Spleen (tissue), 11 donors: Measurements from ENCODE around the gene ATG4C. TPM values are rescaled to one million over a fixed set of nuclear protein-coding genes. Genes with fewer than 3 reads are reported as not detected.

Source experiments
- DNase-seq: peaks from one replicate; pipeline ENCODE4 v3.0.0-alpha.2; 2020
- H3K27ac ChIP-seq, 8 donors: fragments of 200-600 bp; sonication (generic) in 7 of 8; 1 replicate in 4 of 8; 2 replicates in 4 of 8; pipeline versions ENCODE4 v1.5.0 to v1.8.0; 2016 to 2021; ENCODE audit warnings: inconsistent platforms in 4 of 8, mild to moderate bottlenecking in 4 of 8, moderate library complexity in 1 of 8
- H3K27me3 ChIP-seq, 7 donors: fragments of 200-600 bp; sonication (generic) in 6 of 7; replicated peaks in 1 of 7; 1 replicate in 4 of 7; 2 replicates in 3 of 7; pipeline versions ENCODE4 v1.5.0 to v1.8.0; 2016 to 2021; ENCODE audit warnings: inconsistent platforms in 3 of 7, mild to moderate bottlenecking in 1 of 7
- H3K36me3 ChIP-seq, 6 donors: fragments of 200-600 bp; sonication (generic) in 5 of 6; 1 replicate in 4 of 6; 2 replicates in 2 of 6; pipeline versions ENCODE4 v1.5.0 to v1.8.0; 2016 to 2021; ENCODE audit warnings: inconsistent platforms in 2 of 6
- H3K4me1 ChIP-seq, 6 donors: fragments of 200-600 bp; sonication (generic) in 5 of 6; 1 replicate in 3 of 6; 2 replicates in 3 of 6; pipeline versions ENCODE4 v1.5.0 to v1.8.0; 2016 to 2021; ENCODE audit warnings: inconsistent platforms in 3 of 6
- H3K4me3 ChIP-seq, 8 donors: fragments of 200-600 bp; sonication (generic) in 7 of 8; 1 replicate in 4 of 8; 2 replicates in 4 of 8; pipeline versions ENCODE4 v1.5.0 to v1.8.0; 2016 to 2021; ENCODE audit warnings: inconsistent platforms in 4 of 8, mild to moderate bottlenecking in 4 of 8, moderate library complexity in 2 of 8
- H3K9me3 ChIP-seq, 8 donors: fragments of 200-600 bp; sonication (generic) in 7 of 8; 1 replicate in 4 of 8; 2 replicates in 4 of 8; pipeline versions ENCODE4 v1.5.0 to v1.8.0; 2016 to 2021; ENCODE audit warnings: inconsistent platforms in 4 of 8
- CTCF ChIP-seq, 11 experiments: fragments of 200-600 bp in 7 of 11; fragments of 450-650 bp in 4 of 11; sonication (generic) in 4 of 11; IDR thresholded peaks in 8 of 11; conservative IDR thresholded peaks in 3 of 11; 1 replicate in 7 of 11; 2 replicates in 4 of 11; pipeline versions ENCODE4 v1.4.0 to v1.8.0; 2016 to 2021; ENCODE audit warnings: antibody characterized with exemption in 11 of 11, inconsistent platforms in 4 of 11, mild to moderate bottlenecking in 1 of 11
- POLR2A ChIP-seq, 3 donors: fragments of 450-650 bp; IDR thresholded peaks; one replicate each; pipeline ENCODE4 v1.5.1; 2017; ENCODE audit warnings: antibody characterized with exemption in 3 of 3, mild to moderate bottlenecking in 1 of 3
- POLR2AphosphoS5 ChIP-seq, 3 donors: sonication (generic); formaldehyde crosslinking; IDR thresholded peaks; one replicate each; pipeline ENCODE4 v1.5.1; 2017; ENCODE audit warnings: antibody characterized with exemption in 3 of 3
- WGBS, 5 donors: extraction: QIAGEN DNeasy Blood & Tissue Kit in 3 of 5; methylation state at CpG; one replicate each; pipeline versions ENCODE4 v1.1.5 to v1.1.7; 2013 to 2018; 5-methylcytosine and 5-hydroxymethylcytosine counted together
- intact Hi-C: fragments of 100-400 bp; cut with DNase I; formaldehyde crosslinking; loops from one replicate; pipeline ENCODE4 v1.15.0; 2023; ENCODE audit warnings: low total_unique reads
- polyA plus RNA-seq, 3 donors: library from polyadenylated mRNA; stranded (reverse); fragments of 200-250 nt; gene quantifications; one replicate each; pipeline ENCODE4 v1.2.1, GENCODE V29; 2013
- total RNA-seq, 7 donors: library from RNA; depleted of rRNA in 3 of 7; stranded (reverse); fragments of >200 nt in 3 of 7; fragmentation: NEBNext Ultra II Directional in 4 of 7; extraction: Animal tissue kit (Norgen Biotek cat#: 25700) in 4 of 7; gene quantifications; one replicate each; pipeline versions ENCODE4 v1.1.0 to v1.2.1, GENCODE V29; 2016 to 2021
- donor health status: healthy with polysubstance abuse.
- donor health status: DM: no; HTN: no; CAD: no; lungs with moderate emphysema.
- donor health status: DM: no; HTN: no; CAD: no.
- donor health status: Bipolar disorder and iron deficiency.
- donor health status: healthy.
- donor health status: DM: no; HTN: no; CAD: no.
- donor health status: DM: yes; HTN: yes; CAD: no.

ATG4C gene
- total and polyA plus RNA-seq, 10 donors = 9.3 to 24.1 (median 15.7) TPM

- Histone ChIP-seq H3K4me3 (peak overlapping the region; percentile 69 to 89 (median 82)), H3K27ac (peak overlapping the region; percentile 89 to 96 (median 94)), H3K4me1 (peaks cover 8 to 49% (median 30%) of the 10 kb centered on the region in 6 donors), H3K9me3 (no peaks in the 10 kb centered on the region), H3K36me3 (no peaks in the 10 kb centered on the region), H3K27me3 (no peaks in the 10 kb centered on the region)
- intact Hi-C loops = no loop called here
- 17 to 22% (median 18%) methylated on average over 12 of the region's 12 CpGs for WGBS, 5 donors
- no peak for DNase-seq
- TF ChIP-seq POLR2A (IDR thresholded peaks at IDR 0.05) = no peak
- TF ChIP-seq CTCF (IDR thresholded peaks at IDR 0.05 in 8 of 11, conservative IDR thresholded peaks at IDR 0.05 in 3 of 11) = peak in 1 of 11 experiments; percentile 7
These were observed 805 bp downstream of the ATG4C start for GRCh38 chr1:62784509-62785365.

- DNase-seq = no peak
- Histone ChIP-seq H3K4me3 (no peak overlapping the region), H3K27ac (no peak overlapping the region), H3K9me3 (no peaks in the 10 kb centered on the region), H3K27me3 (no peaks in the 10 kb centered on the region), H3K36me3 (peaks cover 0 to 5% (median 0%) of the 10 kb centered on the region in 6 donors), H3K4me1 (peaks cover 0 to 57% (median 28%) of the 10 kb centered on the region in 6 donors)
- intact Hi-C loops = no loop called here
- TF ChIP-seq POLR2AphosphoS5 (IDR thresholded peaks at IDR 0.05) = no peak
- TF ChIP-seq POLR2A (IDR thresholded peaks at IDR 0.05) = no peak
- no peak for TF ChIP-seq CTCF (IDR thresholded peaks at IDR 0.05 in 8 of 11, conservative IDR thresholded peaks at IDR 0.05 in 3 of 11)
These were observed 6.8 kb downstream of the ATG4C start for GRCh38 chr1:62790716-62791115.

- WGBS, 5 donors = 33 to 68% (median 53%) methylated on average over 1 of the region's 1 CpG
- Histone ChIP-seq H3K4me3 (no peak overlapping the region), H3K9me3 (no peaks in the 10 kb centered on the region), H3K4me1 (peaks cover 5 to 61% (median 33%) of the 10 kb centered on the region in 6 donors), H3K27me3 (no peaks in the 10 kb centered on the region), H3K36me3 (peaks cover 0 to 5% (median 0%) of the 10 kb centered on the region in 6 donors), H3K27ac (peak overlapping the region in 5 of 8 donors; percentile 18 to 68 (median 55))
- TF ChIP-seq POLR2AphosphoS5 (IDR thresholded peaks at IDR 0.05) (no peak), CTCF (IDR thresholded peaks at IDR 0.05 in 8 of 11, conservative IDR thresholded peaks at IDR 0.05 in 3 of 11) (no peak), POLR2A (IDR thresholded peaks at IDR 0.05) (no peak)
- intact Hi-C loops = no loop called here
- DNase-seq = no peak
These were observed 10.1 kb downstream of the ATG4C start for GRCh38 chr1:62794053-62794452.

GRCh38 chr1:62796221-62796620, 12.3 kb downstream of the ATG4C start:
- no peak for DNase-seq
- Histone ChIP-seq H3K4me3 (no peak overlapping the region), H3K9me3 (no peaks in the 10 kb centered on the region), H3K27me3 (no peaks in the 10 kb centered on the region), H3K36me3 (peaks cover 0 to 5% (median 0%) of the 10 kb centered on the region in 6 donors), H3K27ac (peak overlapping the region in 7 of 8 donors; percentile 18 to 68 (median 53)), H3K4me1 (peaks cover 7 to 81% (median 45%) of the 10 kb centered on the region in 6 donors)
- no peak for TF ChIP-seq POLR2AphosphoS5 (IDR thresholded peaks at IDR 0.05)
- no peak for TF ChIP-seq CTCF (IDR thresholded peaks at IDR 0.05 in 8 of 11, conservative IDR thresholded peaks at IDR 0.05 in 3 of 11)
- TF ChIP-seq POLR2A (IDR thresholded peaks at IDR 0.05) = no peak
- intact Hi-C loops = no loop called here
